Glomerular visceral epithelial cell (primary cell): ENCODE measurements around the gene TECPR2.

ENCODE experiments used
- DNase-seq: peaks from one replicate; pipeline ENCODE4 v3.0.0-alpha.2; 2016; ENCODE audit errors: extremely low spot score

The TECPR2 gene

DNA sequence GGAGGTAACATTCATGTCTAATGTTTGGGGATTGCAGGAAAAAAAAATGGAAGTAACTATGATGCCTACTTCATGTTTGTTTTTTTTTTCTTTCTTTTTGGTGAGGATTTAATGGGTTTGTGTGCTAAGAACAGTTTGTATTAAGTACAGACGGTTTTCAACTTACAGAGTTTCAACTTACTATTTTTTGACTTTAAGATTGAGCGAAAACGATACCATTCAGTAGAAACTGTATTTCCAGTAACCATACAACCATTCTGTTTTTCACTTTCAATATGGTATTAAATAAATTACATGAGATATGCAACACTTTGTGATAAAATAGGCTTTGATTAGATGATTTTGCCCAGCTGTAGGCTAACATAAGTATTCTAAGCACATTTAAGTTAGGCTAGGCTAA lies 10.4 kb downstream of the TECPR2 start:
- DNase-seq = no peak

- no peak for DNase-seq
Observed at GRCh38 chr14:102374264-102374663, 11.5 kb downstream of the TECPR2 start.

GRCh38 chr14:102375119-102375518 lies 12.4 kb downstream of the TECPR2 start:
- DNase-seq = no peak

- DNase-seq = no peak
Observed at GRCh38 chr14:102377696-102378095, 15.0 kb downstream of the TECPR2 start.

DNA sequence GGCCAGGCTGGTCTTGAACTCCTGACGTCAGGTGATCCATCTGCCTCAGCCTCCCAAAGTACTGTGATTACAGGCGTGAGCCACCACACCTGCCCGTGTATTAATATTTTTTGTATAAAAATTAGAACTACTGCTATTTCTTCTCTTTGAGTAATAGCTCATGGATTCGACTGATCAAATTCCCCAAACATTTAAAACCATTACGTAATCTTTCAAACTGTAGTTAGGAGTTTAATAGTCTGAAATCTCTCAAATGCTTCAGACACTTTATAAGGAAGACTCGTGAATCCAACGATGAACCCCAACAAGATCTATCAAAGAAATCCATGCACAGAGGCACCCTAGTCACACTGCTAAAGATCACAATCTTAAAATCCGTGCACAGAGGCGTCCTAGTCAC lies 16.1 kb downstream of the TECPR2 start:
- no peak for DNase-seq

DNA sequence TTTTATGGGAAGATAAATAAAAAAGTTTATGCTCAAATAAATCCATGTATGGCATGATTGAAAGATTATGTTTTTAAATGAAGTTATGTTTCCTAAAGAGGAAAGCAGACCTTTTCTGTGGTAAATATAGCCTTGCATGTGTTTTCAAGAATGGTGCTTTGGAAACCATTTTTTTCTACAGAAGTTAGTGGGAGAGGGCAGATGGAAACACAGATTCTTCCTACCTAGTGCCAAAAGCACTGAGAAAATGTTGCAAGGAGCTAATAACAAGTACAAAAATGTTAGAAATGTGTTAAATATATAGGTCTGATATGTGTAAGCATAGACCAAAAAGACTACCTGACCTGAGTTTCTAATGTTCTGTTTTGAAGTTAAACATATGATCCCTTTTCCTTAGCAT lies 24.3 kb downstream of the TECPR2 start:
- no peak for DNase-seq

GRCh38 chr14:102389246-102389645 lies 26.5 kb downstream of the TECPR2 start:
- DNase-seq = no peak

- no peak for DNase-seq
Observed at GRCh38 chr14:102390064-102390855, 27.5 kb downstream of the TECPR2 start.

DNA sequence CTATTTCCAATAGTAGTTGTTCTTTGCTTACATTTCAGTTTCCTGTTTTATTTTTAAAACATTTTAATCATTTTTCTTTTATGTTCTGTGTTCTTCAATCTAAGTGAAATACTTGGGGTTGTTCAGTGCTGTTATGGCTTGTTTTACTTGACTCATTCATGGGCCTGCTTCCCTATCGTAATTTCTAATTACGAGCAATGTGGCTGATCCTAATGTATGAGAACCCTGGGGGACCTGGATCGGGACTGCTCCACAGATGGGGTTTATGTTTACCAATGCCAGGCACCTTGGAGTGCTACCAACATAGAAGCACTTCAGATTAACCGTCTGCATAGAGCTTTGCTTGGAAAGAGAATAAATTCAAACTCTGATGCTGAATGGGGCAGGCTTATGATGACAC lies 29.8 kb downstream of the TECPR2 start:
- DNase-seq = no peak

GRCh38 chr14:102394717-102395375 lies 32.1 kb downstream of the TECPR2 start:
- no peak for DNase-seq

GRCh38 chr14:102396521-102396920 lies 33.8 kb downstream of the TECPR2 start:
- no peak for DNase-seq

DNA sequence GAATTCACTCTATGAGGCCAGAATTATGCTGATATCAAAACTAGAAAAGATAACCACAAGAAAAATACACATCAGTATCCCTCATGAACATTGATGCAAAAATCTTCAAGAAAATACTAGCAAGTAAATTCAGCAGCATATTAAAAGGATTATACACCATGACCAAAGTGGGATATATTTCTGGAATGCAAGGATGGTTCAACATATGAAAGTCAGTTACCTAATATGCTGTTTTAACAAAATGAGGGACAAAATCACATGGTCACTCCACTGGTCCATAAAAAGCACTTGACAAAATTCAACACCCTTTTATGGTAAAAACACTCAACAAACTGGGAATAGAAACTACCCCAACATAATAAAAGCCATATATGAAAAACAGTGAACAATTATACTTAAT lies 40.3 kb downstream of the TECPR2 start:
- no peak for DNase-seq

DNA sequence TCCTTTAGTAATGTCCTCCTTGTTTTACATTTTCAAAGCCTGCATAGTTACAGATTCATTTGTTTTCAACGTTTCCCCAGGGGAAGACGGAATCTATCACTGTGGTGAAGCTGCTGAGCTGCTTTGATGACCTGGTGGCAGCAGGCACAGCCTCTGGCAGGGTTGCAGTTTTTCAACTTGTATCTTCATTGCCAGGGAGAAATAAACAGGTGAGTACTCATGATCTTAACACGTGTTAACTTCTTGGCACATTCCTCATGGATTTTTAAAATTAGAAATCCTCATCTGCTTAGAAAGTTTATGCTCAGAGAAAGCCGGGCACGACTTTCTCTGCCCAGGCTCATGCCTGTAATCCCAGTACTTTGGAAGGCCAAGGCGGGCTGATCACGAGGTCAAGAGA lies 44.5 kb downstream of the TECPR2 start:
- no peak for DNase-seq

DNA sequence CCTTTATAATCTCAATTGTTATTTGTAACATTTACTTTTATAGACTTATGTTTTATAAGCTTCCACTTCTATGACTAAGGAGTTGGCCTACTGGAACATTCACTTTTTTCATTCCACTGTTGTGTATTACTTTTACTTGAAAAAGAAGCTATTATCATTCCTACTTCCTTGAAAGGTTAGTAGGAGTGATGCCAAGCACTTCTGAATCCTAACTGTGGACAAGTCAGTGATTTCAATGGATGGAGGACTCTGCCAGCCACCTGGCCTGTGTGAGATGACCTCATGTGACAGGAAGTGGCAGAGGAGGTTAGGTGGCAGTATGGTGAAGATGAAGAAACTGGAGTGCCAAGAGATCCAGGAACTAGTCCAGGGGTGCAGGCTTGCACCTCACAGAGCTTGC lies 46.0 kb downstream of the TECPR2 start:
- peak; percentile 17 for DNase-seq

DNA sequence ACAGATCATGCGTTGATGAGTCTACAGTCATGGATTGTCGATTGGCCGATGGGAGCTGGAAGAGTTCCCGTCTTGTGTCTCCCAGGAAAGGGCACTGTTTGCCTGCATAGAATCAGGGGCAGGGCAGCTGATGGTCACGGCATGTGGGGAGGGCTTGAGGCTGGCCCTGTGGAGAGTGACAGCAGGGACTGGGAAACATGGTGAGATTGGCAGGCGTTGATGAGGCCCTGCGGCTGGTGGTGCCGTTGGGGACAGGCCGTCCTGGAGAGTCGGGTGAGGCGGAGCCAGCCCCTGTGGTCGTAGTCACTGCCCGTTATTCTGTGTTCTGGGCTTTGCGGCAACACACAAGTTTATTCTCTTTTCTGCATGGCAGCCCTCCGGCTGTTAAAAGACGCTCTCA lies 52.9 kb downstream of the TECPR2 start:
- DNase-seq = no peak

GRCh38 chr14:102417001-102417431 lies 54.3 kb downstream of the TECPR2 start:
- DNase-seq = no peak

- DNase-seq = no peak
Observed at GRCh38 chr14:102417646-102418045, 54.9 kb downstream of the TECPR2 start.

DNA sequence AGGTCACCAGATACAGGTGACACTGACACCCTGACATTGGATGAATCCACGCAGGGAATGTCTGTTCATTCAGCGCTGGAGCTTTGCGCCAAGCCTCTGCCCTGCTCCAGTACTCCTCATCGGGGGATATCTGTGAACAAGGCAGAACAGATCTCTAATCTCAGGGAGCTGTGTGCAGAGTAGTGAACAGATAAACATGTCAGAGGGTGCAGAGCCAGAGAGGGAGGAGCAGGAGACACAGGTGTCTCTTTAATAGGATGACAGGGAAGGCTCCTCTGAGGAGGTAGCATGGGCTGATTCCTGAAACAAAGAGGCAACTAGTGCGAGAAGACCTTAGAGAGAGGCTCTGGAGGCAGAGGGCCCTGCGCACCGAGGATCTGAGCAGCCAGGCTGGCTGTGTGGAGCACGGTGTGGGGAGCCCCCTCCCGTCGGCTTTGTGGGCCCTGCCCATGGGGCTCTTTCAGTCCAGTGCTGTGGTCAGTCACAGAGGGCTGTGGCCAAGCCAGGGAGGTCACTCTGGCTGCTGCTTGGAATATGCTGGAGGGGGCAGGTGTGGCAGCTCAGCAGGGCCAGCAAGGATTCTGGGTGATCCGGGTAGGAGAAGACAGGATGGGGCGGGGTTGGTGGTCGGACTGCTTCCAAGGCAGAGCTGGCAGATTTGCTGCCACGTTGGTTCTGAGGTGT lies 55.6 kb downstream of the TECPR2 start:
- no peak for DNase-seq

DNA sequence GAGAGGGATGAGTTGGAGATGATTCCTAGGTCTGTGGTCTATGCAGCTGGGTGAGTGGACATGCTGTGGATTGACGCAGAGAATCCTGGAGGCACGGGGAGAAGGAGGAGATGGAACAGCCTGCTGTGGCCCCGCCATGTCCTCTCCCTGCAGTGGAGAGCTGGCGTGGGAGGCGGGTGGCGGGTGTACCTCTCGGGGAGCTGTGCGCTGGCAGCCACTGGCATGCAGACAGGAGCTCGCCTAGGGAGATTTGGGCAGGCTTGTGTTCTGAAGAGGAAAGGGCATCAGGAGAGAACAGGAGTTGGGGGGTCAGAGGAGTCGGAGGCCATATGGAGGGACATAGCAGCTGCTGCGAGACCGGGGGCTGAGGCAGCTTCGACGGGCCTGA lies 56.1 kb downstream of the TECPR2 start:
- no peak for DNase-seq

- no peak for DNase-seq
Observed at GRCh38 chr14:102419276-102419675, 56.5 kb downstream of the TECPR2 start.

DNA sequence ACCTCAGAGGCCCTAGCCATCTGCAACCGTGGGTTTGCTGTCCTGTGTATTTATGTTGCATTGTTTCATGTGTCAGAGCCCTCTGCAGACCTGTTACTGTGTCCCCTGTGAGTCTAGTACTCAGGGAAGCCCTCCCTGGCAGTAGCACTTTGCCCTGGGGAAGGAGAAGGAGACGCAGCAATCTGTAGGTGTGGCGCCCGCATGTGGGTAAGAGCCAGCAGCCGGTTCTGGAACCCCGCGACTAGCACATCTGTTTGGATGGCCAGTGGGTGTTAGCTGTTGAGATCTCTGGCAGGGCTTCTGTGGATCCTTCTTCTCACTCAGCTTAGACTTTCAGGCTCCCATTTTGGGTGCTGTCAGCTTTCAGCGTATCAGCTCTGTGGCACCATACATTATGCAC lies 57.0 kb downstream of the TECPR2 start:
- no peak for DNase-seq

DNA sequence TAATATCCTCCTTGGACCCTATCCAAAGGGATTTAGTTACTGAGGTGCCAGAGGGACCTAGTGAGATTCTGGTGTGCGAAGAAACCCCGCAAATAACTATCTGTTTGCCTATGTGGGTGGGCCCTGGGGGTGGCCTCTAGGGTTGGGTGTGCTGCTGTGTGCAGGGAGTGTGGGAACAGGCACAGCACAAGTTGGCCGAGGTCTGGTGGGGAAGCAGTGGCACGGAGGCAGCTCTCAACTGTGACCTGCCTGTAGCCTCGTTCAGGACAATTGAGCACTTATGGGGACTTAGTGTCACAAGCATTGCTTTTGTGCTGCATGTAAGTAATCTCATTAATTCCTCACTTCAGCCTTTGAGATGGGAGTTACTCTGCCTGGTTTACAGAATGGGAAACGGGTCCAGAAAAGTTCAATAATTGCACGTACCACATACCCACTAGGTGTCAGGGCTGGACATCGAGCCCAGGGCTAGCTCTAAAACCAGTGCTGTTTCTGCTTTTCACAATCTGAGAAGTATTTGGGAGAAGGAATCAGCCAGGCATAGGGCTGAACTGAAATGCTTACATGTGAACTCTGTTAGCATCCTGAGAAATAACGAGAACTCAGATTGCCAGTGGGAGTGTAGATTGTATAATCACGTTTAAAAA lies 58.8 kb downstream of the TECPR2 start:
- DNase-seq = no peak
